HG03025 (cell line): Measurements from ENCODE around the gene CXCL17.
"Not testable (repeated sequence)": the region's sequence is repeated elsewhere in the genome, so short reads cannot be mapped to it uniquely, and the experiment has no call there.

Experiments used
- ATAC-seq: cut with Tn5 transposase; IDR thresholded peaks from one replicate; pipeline ENCODE4 v1.9.1; 2021; ENCODE audit warnings: mild to moderate bottlenecking, moderate library complexity; ENCODE audit not compliant: unreplicated experiment, low FRiP score

Gene CXCL17, protein sequence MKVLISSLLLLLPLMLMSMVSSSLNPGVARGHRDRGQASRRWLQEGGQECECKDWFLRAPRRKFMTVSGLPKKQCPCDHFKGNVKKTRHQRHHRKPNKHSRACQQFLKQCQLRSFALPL

DNA sequence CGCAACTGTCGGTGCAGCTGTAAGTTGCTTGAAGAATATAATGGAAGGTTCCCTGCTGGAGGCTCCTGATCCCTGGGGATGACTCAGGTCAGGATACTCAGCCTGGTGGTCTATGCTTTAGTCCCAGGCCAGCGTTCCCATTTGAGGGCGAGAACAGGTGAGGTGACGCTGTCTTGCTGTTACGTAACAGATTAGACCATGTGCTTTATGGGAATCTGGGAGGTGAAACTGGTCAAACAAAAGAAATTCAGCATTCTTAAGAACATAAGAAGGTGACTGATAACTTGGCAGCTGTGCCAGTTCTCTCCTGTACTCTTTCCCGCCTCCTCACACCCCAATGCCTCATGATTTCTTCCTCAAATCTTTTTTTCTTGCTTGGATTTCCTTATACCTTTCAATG lies at the start of gene CXCL17:
Gene CXCL17 (minus strand): TSS at position 114 of the 400 bp plus-strand sequence. CDS start 114 bp downstream, outside the sequence.
- no peak for ATAC-seq

GRCh38 chr19:42488783-42489521 lies 46.2 kb upstream of the CXCL17 start:
- ATAC-seq: no peak

GRCh38 chr19:42487798-42488178 lies 45.0 kb upstream of the CXCL17 start:
- no peak for ATAC-seq

- no peak for ATAC-seq
These were observed 44.5 kb upstream of the CXCL17 start for GRCh38 chr19:42487032-42487797.

- ATAC-seq: not testable (repeated sequence)
These were observed 42.3 kb upstream of the CXCL17 start for GRCh38 chr19:42485036-42485435.

DNA sequence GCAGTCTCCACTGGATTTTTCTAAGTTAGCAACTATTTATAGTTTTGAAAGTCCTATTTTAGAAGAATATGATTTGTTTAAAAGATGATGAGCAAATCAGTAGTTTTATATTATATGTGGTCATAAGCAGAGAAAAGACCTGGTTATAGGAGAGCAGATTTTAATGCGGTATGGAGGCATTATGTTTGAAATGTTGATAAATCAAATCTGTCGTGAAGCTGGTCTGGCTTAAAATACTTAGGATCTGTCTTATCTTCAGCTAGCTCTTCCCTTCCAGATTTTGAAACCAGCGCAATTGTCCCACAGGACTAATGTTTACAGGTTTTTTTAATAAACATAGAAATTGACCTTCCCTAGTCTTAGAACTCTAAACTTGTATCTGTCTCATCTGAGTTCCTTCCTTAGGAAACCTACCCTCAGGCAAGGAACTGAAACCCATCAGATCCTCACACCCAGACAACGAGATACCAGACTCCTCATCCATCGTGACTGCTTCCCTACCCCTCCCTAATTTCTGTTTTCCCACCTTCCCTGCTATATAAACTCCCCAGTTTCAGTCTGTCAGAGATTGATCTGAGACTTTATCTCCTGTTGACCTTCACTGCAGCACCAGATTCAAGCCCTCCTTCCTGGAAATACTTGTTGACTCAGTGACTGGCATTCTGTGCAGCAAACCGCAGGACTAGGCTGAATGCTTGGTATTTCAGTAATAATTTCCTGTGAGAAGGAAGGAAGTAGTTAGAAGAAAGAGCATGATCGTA lies 37.8 kb upstream of the CXCL17 start:
- ATAC-seq: no peak

- no peak for ATAC-seq
These were observed 37.0 kb upstream of the CXCL17 start for GRCh38 chr19:42479736-42480135.

- ATAC-seq: no peak
These were observed 36.1 kb upstream of the CXCL17 start for GRCh38 chr19:42478765-42479311.

DNA sequence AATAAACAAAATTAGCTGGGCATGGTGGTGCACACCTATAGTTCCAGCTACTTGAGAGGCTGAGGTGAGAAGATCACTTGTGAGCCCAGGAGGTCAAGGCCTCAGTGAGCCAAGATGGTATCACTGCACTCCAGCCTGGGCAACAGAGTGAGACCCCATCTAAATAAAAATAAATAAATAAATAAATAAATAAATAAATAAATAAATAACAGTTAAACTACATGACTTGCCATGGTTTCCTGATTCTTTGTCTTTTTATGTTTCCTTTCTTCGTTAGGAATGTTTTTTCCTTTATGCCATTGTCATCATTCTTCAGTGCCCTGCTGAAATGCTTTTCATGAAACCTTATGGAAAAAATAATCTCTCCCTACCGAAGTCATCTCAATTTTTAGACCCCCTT lies 35.2 kb upstream of the CXCL17 start:
- no peak for ATAC-seq

DNA sequence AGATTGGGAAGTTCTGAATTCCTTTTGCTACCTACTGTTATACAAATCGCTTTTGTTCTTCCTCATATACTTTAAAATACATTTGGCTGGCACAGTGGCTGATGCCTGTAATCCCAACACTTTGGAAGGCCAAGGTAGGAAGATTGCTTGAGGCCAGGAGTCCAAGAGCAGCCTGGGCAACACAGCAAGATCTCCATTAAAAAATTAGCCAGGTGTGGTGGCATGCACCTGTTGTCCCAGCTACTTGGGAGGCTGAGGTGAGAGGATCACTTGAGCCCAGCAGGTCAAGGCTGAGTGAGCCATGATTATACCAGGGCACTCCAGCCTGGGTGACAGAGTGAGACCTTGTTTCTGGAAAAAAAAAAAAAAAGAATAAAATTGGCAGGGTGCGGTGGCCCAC lies 34.4 kb upstream of the CXCL17 start:
- no peak for ATAC-seq

DNA sequence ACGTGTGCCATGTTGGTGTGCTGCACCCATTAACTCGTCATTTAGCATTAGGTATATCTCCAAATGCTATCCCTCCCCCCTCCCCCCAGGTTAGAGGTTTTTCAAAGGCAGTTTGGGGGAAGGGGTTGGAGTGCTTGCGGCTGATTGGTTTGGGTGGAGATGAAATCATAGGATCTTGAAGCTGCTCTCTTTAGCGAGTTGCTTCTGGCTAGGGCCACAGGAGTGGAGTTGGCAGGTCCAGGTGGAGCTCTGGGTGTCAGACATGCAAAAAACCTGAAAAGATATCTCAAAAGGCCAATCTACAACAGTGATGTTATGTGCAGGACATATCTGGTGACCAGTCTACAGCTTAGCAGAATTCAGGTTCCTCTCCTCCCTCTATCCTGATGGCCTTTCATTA lies 32.6 kb upstream of the CXCL17 start:
- ATAC-seq: no peak

DNA sequence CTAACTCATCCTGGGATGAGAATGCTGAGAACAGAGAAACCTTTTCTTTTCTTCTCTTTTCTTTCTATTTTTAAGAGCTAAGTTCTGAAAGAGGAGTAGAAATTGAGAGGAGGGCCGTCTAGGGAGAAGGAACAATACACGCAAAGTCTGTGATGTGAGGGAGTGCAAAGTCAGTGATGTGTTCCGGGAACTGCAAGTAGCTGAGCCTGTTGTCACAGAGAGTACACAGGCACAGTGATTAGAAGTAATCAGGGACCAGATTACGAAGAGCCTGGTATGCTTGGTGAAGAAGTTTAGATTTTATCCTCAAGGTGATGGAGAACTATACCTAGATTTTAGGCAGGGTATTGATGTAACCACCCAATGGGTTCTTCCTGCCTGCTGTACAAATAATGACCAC lies 32.0 kb upstream of the CXCL17 start:
- no peak for ATAC-seq

GRCh38 chr19:42473686-42474085 lies 30.9 kb upstream of the CXCL17 start:
- no peak for ATAC-seq

- no peak for ATAC-seq
These were observed 29.8 kb upstream of the CXCL17 start for GRCh38 chr19:42472402-42473147.

DNA sequence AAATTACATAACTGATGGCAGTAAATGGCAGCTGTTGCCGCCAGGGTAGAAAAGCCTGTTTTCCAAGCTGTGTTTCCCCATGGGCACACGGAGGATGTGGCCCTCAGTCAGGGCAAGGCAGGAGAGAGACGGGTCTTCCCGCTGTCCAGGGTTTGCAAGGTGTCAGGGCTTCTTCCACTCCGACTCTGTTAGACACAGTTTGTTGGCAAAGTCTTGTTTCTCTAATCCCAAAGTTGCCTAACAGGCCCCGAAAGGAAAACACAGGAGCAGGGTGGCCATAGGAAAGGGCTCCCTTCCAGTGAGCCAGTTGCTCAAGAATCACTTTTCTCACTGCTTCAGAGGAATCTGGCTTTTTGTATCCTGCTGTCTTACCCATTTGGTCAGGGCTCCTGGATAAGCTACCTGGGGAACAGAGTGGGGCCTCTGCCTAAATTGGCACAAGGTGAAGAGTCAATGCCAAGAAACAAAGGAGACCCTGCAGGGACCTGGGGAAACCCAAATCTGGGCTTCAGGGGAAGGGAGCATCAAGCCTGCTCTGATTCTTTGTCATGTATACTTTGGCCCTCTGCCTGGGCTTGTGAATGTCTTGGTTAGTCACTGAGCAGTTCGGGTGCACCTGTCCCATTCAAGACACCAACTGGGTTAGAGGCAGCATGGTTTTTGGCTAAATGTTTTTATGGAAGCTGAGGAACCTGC lies 29.0 kb upstream of the CXCL17 start:
- ATAC-seq: no peak

DNA sequence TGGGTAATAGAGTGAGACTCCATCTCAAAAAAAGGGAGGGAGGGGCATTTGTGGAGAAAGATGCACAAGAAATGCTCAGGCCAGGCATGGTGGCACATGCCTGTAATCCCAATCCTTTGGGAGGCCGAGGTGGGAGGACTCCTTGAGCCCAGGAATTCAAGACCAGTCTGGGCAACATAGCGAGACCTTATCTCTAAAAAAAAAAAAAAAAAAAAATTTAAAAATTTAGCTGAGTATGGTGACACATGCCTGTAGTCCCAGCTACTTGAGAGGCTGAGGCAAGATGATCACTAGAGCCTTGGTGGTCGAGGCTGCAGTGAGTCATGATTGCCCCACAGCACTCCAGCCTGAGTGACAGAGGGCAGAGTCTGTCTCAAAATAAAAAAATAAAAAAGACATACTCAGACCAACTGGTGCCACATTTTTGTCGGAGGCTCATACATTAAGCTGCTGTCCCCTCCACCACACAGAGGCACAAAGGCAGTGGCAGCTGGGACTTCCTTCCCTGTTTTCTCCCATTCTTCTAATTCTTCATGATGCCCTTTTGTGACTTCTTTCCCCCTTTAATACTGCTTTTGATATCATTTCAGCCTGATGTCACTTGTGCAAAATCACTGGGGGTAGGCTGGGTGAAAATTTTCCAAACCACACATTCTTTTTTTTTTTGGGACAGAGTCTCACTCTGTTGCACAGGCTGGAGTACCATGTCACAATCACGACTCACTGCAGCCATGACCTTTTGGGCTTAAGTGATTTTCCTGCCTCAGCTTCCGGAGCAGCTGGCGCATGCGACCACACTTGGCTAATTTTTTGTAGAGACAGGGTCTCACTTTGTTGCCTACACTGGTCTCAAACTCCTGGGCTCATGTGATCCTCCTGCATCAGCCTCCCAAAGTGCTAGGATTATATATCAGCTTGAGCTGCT lies 26.8 kb upstream of the CXCL17 start:
- no peak for ATAC-seq

- no peak for ATAC-seq
These were observed 25.6 kb upstream of the CXCL17 start for GRCh38 chr19:42468273-42468796.

- ATAC-seq: no peak
These were observed 24.5 kb upstream of the CXCL17 start for GRCh38 chr19:42467183-42467760.
